ENCODE results near the gene MRPL36.

Gene MRPL36

DNA sequence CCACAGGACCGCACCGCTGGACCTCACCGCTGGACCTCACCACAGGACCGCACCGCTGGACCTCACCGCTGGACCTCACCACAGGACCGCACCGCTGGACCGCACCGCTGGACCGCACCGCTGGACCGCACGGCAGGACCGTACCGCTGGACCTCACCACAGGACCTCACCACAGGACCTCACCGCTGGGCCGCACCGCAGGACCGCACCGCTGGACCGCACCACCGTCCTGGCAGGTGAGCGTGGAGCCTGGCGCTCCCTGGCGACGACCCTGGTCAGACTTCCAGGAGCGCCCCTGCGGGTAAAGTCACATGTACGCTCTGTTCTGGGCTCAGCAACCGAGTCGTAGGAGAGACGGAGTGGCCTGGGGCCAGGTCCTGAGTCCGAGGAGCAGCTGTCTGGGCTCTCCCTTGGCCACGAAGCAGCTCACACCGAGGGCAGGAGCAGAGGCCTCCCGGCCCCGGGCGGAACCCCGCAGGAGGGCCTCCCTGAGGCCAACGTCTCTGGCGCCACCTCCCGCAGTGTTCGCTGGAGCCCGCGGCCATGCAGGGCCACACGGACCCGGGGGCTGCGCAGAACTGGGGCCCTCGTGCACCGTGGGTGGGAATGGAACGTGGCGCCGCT, 30.5 kb downstream of the MRPL36 start:
- H3K79me2 ChIP-seq (ENCODE audit: insufficient read depth, low read depth) = no peaks in the 10 kb centered on the region
- no peaks in the 10 kb centered on the region for H3K27me3 ChIP-seq (ENCODE audit: insufficient read depth, low read depth)

DNA sequence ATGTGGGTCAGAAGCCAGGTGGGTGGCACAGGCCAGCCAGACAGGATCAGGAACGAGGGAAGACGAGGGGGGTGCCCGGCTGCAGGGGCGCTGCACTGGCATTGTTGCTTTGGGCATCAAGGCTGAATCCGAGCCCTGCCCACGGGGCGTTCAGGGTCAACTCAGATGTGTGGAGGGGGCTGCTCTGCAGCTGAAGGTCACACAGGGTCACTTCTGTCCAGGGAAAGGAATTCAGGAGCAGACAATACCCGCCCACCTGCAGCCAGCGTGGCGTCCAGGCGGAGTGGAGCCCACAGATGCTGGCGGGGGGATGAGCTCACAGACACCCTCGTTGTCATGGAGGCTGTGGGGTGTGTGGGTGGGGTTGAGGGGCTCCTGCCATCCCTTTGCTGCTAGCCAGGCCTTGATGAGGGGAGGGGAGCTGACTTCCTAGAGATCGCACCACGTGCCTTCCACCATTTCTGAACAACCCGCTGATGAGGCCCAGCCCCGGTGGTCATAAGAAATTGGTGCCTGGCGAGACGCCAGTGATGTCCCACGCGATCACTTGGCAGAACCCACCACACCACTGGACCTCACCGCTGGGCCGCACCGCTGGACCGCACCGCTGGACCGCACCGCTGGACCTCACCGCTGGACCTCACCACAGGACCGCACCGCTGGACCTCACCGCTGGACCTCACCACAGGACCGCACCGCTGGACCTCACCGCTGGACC, 31.2 kb downstream of the MRPL36 start:
- Histone ChIP-seq H3K27ac (no peak overlapping the region), H2AFZ (ENCODE audit: low read depth) (no peak overlapping the region), H3K4me1 (ENCODE audit: low read depth, poor library complexity, severe bottlenecking) (no peaks in the 10 kb centered on the region), H3K9ac (no peak overlapping the region), H3K4me2 (no peak overlapping the region), H4K20me1 (ENCODE audit: insufficient read depth) (no peaks in the 10 kb centered on the region), H3K4me3 (IDR thresholded peaks at IDR 0.05; ENCODE audit: insufficient read depth, low read depth, low read length) (no peak overlapping the region), H3K36me3 (ENCODE audit: insufficient read depth) (no peaks in the 10 kb centered on the region), H3K27me3 (ENCODE audit: insufficient read depth, low read depth) (no peaks in the 10 kb centered on the region), H3K79me2 (ENCODE audit: insufficient read depth, low read depth) (no peaks in the 10 kb centered on the region)
- TF ChIP-seq, protein P1, sequence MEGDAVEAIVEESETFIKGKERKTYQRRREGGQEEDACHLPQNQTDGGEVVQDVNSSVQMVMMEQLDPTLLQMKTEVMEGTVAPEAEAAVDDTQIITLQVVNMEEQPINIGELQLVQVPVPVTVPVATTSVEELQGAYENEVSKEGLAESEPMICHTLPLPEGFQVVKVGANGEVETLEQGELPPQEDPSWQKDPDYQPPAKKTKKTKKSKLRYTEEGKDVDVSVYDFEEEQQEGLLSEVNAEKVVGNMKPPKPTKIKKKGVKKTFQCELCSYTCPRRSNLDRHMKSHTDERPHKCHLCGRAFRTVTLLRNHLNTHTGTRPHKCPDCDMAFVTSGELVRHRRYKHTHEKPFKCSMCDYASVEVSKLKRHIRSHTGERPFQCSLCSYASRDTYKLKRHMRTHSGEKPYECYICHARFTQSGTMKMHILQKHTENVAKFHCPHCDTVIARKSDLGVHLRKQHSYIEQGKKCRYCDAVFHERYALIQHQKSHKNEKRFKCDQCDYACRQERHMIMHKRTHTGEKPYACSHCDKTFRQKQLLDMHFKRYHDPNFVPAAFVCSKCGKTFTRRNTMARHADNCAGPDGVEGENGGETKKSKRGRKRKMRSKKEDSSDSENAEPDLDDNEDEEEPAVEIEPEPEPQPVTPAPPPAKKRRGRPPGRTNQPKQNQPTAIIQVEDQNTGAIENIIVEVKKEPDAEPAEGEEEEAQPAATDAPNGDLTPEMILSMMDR (conservative IDR thresholded peaks at IDR 0.05; ENCODE audit: low read depth, low read length) = no peak

More for the DNA sequence above, 30.5 kb downstream of the MRPL36 start:
- Histone ChIP-seq H3K4me2 (no peak overlapping the region), H3K36me3 (ENCODE audit: insufficient read depth) (no peaks in the 10 kb centered on the region), H3K9ac (no peak overlapping the region), H4K20me1 (ENCODE audit: insufficient read depth) (no peaks in the 10 kb centered on the region), H3K27ac (no peak overlapping the region), H2AFZ (ENCODE audit: low read depth) (no peak overlapping the region), H3K4me1 (ENCODE audit: low read depth, poor library complexity, severe bottlenecking) (no peaks in the 10 kb centered on the region), H3K4me3 (IDR thresholded peaks at IDR 0.05; ENCODE audit: insufficient read depth, low read depth, low read length) (no peak overlapping the region)
- TF ChIP-seq, protein P1 (conservative IDR thresholded peaks at IDR 0.05; ENCODE audit: low read depth, low read length) = no peak

DNA sequence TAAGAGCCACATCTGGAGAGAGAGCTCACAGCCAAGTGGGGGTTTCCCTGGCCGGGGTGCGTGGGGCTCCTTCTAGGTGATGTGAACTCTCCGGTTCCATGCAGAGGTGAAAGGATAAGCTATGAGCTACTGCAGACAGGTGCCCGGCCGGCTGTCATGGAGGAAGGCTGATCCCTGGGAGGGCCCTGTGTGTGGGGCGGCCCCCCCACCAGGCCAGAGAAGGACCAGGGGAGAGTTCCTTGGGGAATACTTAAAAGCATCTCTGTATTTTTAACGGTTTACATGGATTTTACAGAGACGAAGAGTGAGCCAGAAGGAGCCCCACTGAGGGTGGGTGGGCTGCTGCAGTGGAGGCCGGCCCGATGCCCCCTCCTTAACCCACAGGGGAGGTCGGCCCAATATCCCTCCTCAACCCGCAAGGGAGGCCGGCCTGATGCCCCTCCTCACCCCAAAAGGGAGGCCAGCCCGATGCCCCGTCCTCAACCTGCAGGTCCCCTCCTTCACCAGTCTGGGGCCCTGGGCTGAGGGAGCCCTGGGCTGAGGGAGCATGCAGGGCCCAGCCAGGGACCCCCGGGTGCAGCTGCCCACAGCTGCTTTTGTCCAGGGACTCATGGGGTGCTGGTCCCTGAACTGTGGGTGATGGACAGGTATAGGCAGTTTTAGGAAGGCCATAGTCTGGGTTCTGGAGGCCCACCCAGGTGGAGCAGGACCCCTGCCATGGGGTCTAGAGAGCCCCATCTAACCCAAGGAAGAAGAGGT, 31.9 kb downstream of the MRPL36 start:
- no peaks in the 10 kb centered on the region for H3K27me3 ChIP-seq (ENCODE audit: insufficient read depth, low read depth)
- H3K27ac ChIP-seq = no peak overlapping the region
- H3K9ac ChIP-seq = no peak overlapping the region
- no peak overlapping the region for H2AFZ ChIP-seq (ENCODE audit: low read depth)
- H3K4me2 ChIP-seq = no peak overlapping the region
- no peaks in the 10 kb centered on the region for H3K79me2 ChIP-seq (ENCODE audit: insufficient read depth, low read depth)
- TF ChIP-seq, protein P1 (conservative IDR thresholded peaks at IDR 0.05; ENCODE audit: low read depth, low read length) = no peak
- no peak overlapping the region for H3K4me3 ChIP-seq (IDR thresholded peaks at IDR 0.05; ENCODE audit: insufficient read depth, low read depth, low read length)
- H3K36me3 ChIP-seq (ENCODE audit: insufficient read depth) = no peaks in the 10 kb centered on the region
- no peaks in the 10 kb centered on the region for H3K4me1 ChIP-seq (ENCODE audit: low read depth, poor library complexity, severe bottlenecking)
- no peaks in the 10 kb centered on the region for H4K20me1 ChIP-seq (ENCODE audit: insufficient read depth)

DNA sequence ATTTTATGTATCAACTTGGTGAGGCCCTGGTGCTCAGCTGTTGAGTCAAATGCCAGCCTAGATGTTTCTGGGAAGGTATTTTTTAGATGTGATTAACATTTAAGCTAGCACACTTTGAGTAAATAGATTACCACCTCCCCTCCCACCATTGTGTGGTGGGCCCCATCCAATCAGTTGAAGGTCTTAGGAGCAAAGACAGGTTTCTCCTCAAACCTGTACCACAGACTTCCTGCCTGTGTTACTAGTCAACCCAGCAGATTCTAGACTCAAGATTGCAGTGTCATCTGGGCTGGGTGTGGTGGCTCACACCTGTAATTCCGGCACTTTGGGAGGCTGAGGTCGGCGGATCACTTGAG, 33.8 kb downstream of the MRPL36 start:
- H3K4me1 ChIP-seq (ENCODE audit: low read depth, poor library complexity, severe bottlenecking) = no peaks in the 10 kb centered on the region
- H3K27me3 ChIP-seq (ENCODE audit: insufficient read depth, low read depth) = no peaks in the 10 kb centered on the region
- no peak overlapping the region for H3K4me2 ChIP-seq

More for the DNA sequence above, 33.8 kb downstream of the MRPL36 start:
- Histone ChIP-seq H3K4me3 (IDR thresholded peaks at IDR 0.05; ENCODE audit: insufficient read depth, low read depth, low read length) (no peak overlapping the region), H3K36me3 (ENCODE audit: insufficient read depth) (no peaks in the 10 kb centered on the region), H3K79me2 (ENCODE audit: insufficient read depth, low read depth) (no peaks in the 10 kb centered on the region), H2AFZ (ENCODE audit: low read depth) (no peak overlapping the region), H3K27ac (no peak overlapping the region), H3K9ac (no peak overlapping the region), H4K20me1 (ENCODE audit: insufficient read depth) (no peaks in the 10 kb centered on the region)
- TF ChIP-seq, protein P1 (conservative IDR thresholded peaks at IDR 0.05; ENCODE audit: low read depth, low read length) = no peak
